ENCODE measurements around the gene MAP4K3.
"Not testable (repeated sequence)": the region's sequence is repeated elsewhere in the genome, so short reads cannot be mapped to it uniquely, and the experiment has no call there.

The MAP4K3 gene

GRCh38 chr2:39275016-39275415 is 162.1 kb downstream of the MAP4K3 start:
- in situ Hi-C loops (cut with HindIII; ENCODE audit: low pct_ligation_motif_present, low pct_unique_long_range_greater_than_20kb, low sequenced_read_pairs) = no loop called here
- DNase-seq = no peak

DNA sequence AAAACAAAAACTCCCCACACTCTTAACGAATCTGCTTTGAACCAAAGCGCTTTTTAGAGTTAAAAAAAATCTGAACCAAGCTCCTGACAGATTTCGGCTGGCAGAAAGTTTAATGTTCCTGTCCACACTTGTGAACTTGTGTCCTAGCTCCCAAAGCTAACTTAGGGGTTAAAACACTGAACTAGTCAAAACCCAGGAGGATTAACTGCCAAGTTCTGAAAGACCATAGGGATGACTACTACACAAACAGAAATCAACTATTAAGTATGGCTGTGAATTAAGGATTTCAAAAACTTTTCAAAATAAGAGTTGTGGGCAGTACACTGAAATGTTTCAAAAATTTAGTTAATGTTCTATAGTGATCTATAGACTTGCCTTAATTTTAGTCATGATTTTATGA is 167.1 kb downstream of the MAP4K3 start:
- in situ Hi-C loops (cut with HindIII; ENCODE audit: low pct_ligation_motif_present, low pct_unique_long_range_greater_than_20kb, low sequenced_read_pairs) = no loop called here
- DNase-seq = no peak

- DNase-seq = no peak
- in situ Hi-C loops (cut with HindIII; ENCODE audit: low pct_ligation_motif_present, low pct_unique_long_range_greater_than_20kb, low sequenced_read_pairs) = no loop called here
Observed at GRCh38 chr2:39266916-39267434, 170.1 kb downstream of the MAP4K3 start.

DNA sequence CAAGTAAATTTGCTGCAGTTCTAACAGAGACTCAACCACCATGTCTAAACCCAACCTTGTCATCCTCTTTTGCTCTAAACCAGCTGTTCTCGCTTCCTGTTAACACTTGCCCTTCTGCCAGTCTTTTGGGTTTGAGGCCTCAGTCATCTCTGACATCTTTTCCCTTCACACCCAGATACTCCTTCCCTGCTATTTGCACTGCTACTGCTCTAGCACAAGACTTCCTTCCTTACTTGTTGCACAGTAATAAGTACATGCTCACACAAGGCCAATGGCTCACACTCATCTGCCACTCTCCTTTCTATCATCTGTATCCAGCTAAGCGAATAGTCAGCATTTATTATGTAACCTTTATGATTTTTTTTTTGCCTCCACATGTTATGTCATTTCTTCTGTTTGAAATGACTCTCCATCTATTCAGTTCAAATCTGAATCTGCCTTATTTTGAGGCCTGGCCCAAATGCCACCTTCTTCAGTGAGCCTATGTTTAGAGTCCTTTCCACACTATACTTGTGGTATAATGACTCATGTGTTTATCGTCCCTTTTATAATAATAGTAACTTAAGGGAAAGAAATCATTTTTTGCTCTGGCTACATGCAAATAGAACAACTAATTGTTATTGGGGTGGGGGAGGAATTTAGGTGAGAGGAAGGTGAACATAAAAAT is 170.8 kb downstream of the MAP4K3 start:
- DNase-seq = no peak
- in situ Hi-C loops (cut with HindIII; ENCODE audit: low pct_ligation_motif_present, low pct_unique_long_range_greater_than_20kb, low sequenced_read_pairs) = no loop called here

- no peak for DNase-seq
- in situ Hi-C loops (cut with HindIII; ENCODE audit: low pct_ligation_motif_present, low pct_unique_long_range_greater_than_20kb, low sequenced_read_pairs) = no loop called here
Observed at GRCh38 chr2:39265315-39265714, 171.8 kb downstream of the MAP4K3 start.

DNA sequence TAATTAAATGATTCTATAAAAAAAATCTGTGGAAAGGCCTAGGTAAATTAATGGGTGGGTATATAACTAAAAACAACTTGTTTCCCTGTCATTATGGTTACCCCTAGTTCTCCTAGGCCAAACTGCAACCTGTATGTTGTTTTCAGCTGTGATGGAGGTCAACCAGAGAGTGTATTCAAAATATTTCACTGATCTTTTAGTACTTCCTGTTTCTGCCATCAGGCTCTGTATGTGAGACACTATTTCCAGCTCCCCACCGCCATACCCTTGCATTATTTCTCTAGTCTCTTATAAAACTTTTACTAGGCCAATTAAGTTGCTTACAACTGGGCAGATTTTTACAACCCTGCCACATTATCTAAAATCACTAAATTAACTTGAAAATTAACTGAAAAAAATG is 172.4 kb downstream of the MAP4K3 start:
- in situ Hi-C loops (cut with HindIII; ENCODE audit: low pct_ligation_motif_present, low pct_unique_long_range_greater_than_20kb, low sequenced_read_pairs) = no loop called here
- no peak for DNase-seq

DNA sequence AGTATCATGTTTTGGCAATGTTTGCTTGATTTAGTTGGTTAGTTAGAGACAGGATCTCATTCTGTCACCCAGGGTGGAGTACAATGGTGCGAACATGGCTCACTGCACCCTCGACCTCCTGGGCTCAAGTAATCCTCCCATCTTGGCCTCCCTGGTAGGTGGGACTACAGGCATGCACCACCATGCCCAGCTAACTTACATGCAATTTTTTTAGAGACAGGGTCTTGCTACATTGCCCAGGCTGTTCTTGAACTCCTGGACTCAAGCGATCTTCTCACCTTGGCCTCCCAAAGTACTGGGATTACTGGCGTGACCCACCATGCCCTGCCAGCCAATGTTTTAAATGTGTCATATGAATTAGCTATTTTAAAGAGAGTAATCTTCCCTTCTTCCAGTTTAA is 177.0 kb downstream of the MAP4K3 start:
- DNase-seq = no peak
- in situ Hi-C loops (cut with HindIII; ENCODE audit: low pct_ligation_motif_present, low pct_unique_long_range_greater_than_20kb, low sequenced_read_pairs) = no loop called here

GRCh38 chr2:39256040-39256439 is 181.0 kb downstream of the MAP4K3 start:
- no peak for DNase-seq
- in situ Hi-C loops (cut with HindIII; ENCODE audit: low pct_ligation_motif_present, low pct_unique_long_range_greater_than_20kb, low sequenced_read_pairs) = no loop called here

DNA sequence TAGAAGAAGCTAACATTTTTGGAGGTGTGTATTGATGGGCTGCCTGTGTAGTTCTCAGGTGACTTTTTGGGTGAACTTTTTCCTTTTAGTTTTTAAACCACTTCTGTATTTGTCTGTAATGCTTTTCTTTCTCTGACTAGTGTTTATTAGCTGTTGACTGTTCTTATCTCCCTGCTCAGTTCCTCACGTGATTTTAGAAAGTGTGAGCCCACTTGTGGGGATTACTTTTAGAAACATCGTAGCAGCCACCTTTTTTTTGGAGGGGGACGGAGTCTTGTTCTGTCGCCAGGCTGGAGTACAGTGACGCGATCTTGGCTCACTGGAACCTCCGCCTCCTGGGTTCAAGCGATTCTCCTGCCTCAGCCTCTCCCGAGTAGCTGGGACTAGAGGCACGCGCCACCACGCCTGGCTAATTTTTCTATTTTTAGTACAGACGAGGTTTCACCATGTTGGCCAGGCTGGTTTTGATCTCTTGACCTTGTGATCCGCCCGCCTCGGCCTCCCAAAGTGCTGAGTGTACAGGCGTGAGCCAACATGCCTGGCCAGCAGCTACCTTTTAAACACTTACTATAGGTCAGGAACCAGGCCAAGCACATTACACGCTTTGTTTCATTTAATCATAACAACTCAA is 184.1 kb downstream of the MAP4K3 start:
- in situ Hi-C loops (cut with HindIII; ENCODE audit: low pct_ligation_motif_present, low pct_unique_long_range_greater_than_20kb, low sequenced_read_pairs) = no loop called here
- DNase-seq = no peak

DNA sequence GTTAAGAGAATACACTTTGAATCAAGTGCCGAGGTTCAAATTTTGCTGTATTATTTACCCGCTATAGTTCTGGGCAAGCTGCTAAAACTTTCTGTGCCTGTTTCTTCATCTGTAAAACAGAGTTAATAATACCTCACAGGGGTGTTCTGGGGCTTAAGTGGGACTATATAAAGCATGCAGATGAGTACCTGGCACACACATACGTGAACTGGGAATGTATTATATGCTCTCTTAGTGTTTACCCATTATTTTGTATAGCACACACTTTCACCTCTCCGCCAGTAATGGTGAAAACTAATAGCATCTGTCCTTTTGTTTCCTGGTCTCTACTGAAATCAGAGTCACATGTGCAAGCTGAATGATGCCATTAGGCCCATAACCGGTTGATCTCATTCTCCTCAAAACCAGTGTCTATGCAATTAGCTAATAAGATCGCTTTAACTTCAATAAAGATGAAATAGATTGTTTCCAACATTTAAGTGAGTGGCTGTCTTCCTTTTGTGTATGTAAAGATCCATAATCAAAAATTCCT is 189.5 kb downstream of the MAP4K3 start:
- no peak for DNase-seq
- in situ Hi-C loops (cut with HindIII; ENCODE audit: low pct_ligation_motif_present, low pct_unique_long_range_greater_than_20kb, low sequenced_read_pairs) = loop anchor here (25.0 kb wide), 1 partner anchor 185 kb away; no protein-coding TSS in a partner anchor

GRCh38 chr2:39246382-39246980 is 190.6 kb downstream of the MAP4K3 start:
- in situ Hi-C loops (cut with HindIII; ENCODE audit: low pct_ligation_motif_present, low pct_unique_long_range_greater_than_20kb, low sequenced_read_pairs) = loop anchor here (25.0 kb wide), 1 partner anchor 184 kb away; no protein-coding TSS in a partner anchor
- no peak for DNase-seq

- in situ Hi-C loops (cut with HindIII; ENCODE audit: low pct_ligation_motif_present, low pct_unique_long_range_greater_than_20kb, low sequenced_read_pairs) = loop anchor here (25.0 kb wide), 1 partner anchor 183 kb away; no protein-coding TSS in a partner anchor
- not testable (repeated sequence) for DNase-seq
Observed at GRCh38 chr2:39244963-39245625, 192.0 kb downstream of the MAP4K3 start.

GRCh38 chr2:39244241-39244862 is 192.7 kb downstream of the MAP4K3 start:
- in situ Hi-C loops (cut with HindIII; ENCODE audit: low pct_ligation_motif_present, low pct_unique_long_range_greater_than_20kb, low sequenced_read_pairs) = loop anchor here (25.0 kb wide), 1 partner anchor 182 kb away; no protein-coding TSS in a partner anchor
- not testable (repeated sequence) for DNase-seq

DNA sequence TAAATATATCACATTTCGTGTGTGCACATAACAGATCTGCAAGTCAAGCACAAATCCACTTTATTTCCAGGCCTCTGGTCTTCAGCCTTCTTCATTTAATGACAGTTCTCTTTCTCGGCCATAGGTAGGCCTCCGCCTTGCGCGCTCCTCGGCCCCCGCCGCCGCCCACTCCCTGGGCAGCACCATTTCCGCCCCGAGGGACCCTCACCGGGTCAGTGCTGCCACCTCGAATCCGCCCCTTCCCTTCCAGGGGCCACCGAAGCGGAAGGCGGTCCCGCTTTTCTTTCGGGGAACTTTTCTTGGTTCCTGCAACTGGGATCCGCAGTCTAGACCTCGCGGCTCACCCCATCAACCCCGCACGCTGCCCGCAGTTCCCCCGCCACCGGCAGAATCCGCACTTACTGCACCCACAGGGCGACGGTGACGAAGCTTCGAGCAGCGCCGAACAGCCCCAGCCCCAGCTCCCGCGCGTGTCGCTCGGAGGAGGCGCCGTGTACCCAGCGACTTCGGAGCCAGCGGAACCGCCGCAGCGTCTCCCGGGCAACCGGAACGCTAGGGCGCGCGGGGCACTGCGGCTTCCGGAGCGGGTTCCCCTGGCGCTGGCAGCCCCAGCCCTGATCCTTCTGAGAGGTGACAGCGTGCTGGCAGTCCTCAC is 193.5 kb downstream of the MAP4K3 start, which contains the start of gene CDKL4:
Gene CDKL4 (minus strand): TSS at position 502 of the 655 bp plus-strand sequence.
- in situ Hi-C loops (cut with HindIII; ENCODE audit: low pct_ligation_motif_present, low pct_unique_long_range_greater_than_20kb, low sequenced_read_pairs) = loop anchor here (25.0 kb wide), 1 partner anchor 181 kb away; no protein-coding TSS in a partner anchor
- no peak for DNase-seq

- no peak for DNase-seq
- in situ Hi-C loops (cut with HindIII; ENCODE audit: low pct_ligation_motif_present, low pct_unique_long_range_greater_than_20kb, low sequenced_read_pairs) = loop anchor here (25.0 kb wide), 1 partner anchor 179 kb away; no protein-coding TSS in a partner anchor
Observed at GRCh38 chr2:39241588-39241987, 195.5 kb downstream of the MAP4K3 start.

GRCh38 chr2:39240758-39241157 is 196.3 kb downstream of the MAP4K3 start:
- no peak for DNase-seq
- in situ Hi-C loops (cut with HindIII; ENCODE audit: low pct_ligation_motif_present, low pct_unique_long_range_greater_than_20kb, low sequenced_read_pairs) = loop anchor here (25.0 kb wide), 1 partner anchor 178 kb away; no protein-coding TSS in a partner anchor

DNA sequence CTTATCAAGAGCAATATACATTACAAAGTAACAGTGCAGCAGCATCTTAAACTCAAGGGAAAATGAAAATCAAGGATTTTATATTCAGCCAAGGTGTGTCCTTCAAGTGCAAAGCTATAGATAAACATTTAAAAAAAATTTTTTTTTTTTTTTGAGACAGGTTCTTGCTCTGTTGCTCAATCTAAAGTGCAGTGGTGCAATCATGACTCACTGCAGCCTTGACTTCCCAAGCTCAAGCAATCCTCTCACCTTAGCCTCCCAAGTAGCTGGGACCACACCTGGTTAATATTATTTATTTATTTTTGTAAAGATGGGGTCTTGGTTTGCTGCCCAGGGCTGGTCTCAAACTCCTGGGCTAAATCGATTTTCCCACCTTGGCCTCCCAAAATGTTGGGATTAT is 202.3 kb downstream of the MAP4K3 start:
- no peak for DNase-seq
- in situ Hi-C loops (cut with HindIII; ENCODE audit: low pct_ligation_motif_present, low pct_unique_long_range_greater_than_20kb, low sequenced_read_pairs) = loop anchor here (25.0 kb wide), 1 partner anchor 172 kb away; no protein-coding TSS in a partner anchor

All from ACHN (cell line).